Activated naive CD8-positive, alpha-beta T cell treated with anti-CD3 and anti-CD28 coated beads, Interleukin-2, amount 10 ng/mL, durations not matched to agents 7 days and 5 days (primary cell): ENCODE data around the gene TAF6L. TPM values are rescaled to one million over a fixed set of nuclear protein-coding genes. Genes with fewer than 3 reads are reported as not detected.

Source experiments
- ATAC-seq: fragments of 150-1000 bp; cut with Tn5 transposase; one replicate; pipeline ENCODE4 v1.10.0; 2021; ENCODE audit warnings: low read depth, moderate library complexity
- POLR2A ChIA-PET: fragments of 350-600 bp; sonication (Branson Sonifier 250); formaldehyde crosslinking; loops from one replicate; lab custom pipeline; 2021; ENCODE audit warnings: antibody characterized with exemption; lab: Charles Lee
- DNase-seq: peaks from one replicate; pipeline ENCODE4 v3.0.0; 2021
- H3K27ac Mint-ChIP-seq: one replicate; pipeline ENCODE4 v1.8.0; 2022; ENCODE audit warnings: mild to moderate bottlenecking, mixed read lengths
- H3K27me3 Mint-ChIP-seq: one replicate; pipeline ENCODE4 v1.8.0; 2022; ENCODE audit warnings: mild to moderate bottlenecking, moderate library complexity, mixed read lengths
- H3K36me3 Mint-ChIP-seq: one replicate; pipeline ENCODE4 v1.8.0; 2021; ENCODE audit warnings: mild to moderate bottlenecking, mixed read lengths
- H3K4me1 Mint-ChIP-seq: one replicate; pipeline ENCODE4 v1.8.0; 2021; ENCODE audit warnings: mixed read lengths
- H3K4me3 Mint-ChIP-seq: one replicate; pipeline ENCODE4 v1.8.0; 2022; ENCODE audit warnings: mild to moderate bottlenecking, moderate library complexity, mixed read lengths
- H3K9me3 Mint-ChIP-seq: one replicate; pipeline ENCODE4 v1.8.0; 2021; ENCODE audit warnings: mixed read lengths
- microRNA-seq: library from miRNA; unstranded; fragments of <30 nt; microRNA quantifications from one replicate; pipeline ENCODE4 v1.2.0, GENCODE V29; 2022
- total RNA-seq, 2 experiments: library from RNA; stranded (reverse); gene quantifications; one replicate each; pipeline ENCODE4 v1.2.3, GENCODE V29; 2021

Gene TAF6L
- total RNA-seq, 2 experiments from 2014 or later: 20.6 to 22.2 TPM

DNA sequence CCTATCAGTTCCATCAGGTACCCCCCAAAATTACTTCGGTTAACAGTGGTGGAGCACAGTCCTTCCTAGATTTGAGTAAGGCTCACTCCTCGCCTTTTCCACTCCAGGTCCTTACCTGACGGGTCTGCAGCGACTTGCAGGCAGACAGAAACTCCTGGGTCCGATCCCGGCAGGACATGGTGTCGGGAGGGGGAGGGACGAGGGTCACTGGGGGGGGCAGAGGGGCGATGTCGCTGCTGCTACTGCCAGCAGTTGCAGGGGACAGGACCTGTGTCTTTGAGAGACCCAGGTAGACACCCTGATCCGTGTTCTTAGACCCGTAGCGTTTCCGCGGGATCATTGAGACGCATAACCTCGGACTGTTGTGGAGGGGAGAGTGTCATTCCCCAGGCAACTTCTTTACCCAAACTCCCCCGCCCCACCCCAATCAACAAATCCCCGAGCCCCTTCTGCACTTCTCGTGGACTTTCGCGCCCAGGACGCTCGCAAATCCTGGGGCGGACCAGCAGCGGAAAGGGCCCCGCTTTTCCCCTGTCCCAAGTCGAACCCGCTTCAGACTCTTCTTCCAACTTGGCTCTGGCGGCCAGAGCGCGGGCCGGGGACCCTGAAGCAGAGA, 59.8 kb downstream of the TAF6L start:
- no peaks in the 10 kb centered on the region for H3K27me3 Mint-ChIP-seq
- H3K9me3 Mint-ChIP-seq: no peaks in the 10 kb centered on the region
- H3K4me1 Mint-ChIP-seq: peaks cover 23% of the 10 kb centered on the region
- H3K4me3 Mint-ChIP-seq: peak overlapping the region; percentile 99
- H3K36me3 Mint-ChIP-seq: peaks cover 17% of the 10 kb centered on the region
- POLR2A ChIA-PET: interaction anchor here (0.6 to 4.1 kb wide), 22 partner anchors 9 to 190 kb away, joined by 3 to 102 read pairs (median 7); partner anchors contain the start of genes CSKMT, HNRNPUL2, NXF1 and POLR2G
- peak overlapping the region; percentile 100 for H3K27ac Mint-ChIP-seq
- ATAC-seq (no peak), DNase-seq (peak; percentile 40)

DNA sequence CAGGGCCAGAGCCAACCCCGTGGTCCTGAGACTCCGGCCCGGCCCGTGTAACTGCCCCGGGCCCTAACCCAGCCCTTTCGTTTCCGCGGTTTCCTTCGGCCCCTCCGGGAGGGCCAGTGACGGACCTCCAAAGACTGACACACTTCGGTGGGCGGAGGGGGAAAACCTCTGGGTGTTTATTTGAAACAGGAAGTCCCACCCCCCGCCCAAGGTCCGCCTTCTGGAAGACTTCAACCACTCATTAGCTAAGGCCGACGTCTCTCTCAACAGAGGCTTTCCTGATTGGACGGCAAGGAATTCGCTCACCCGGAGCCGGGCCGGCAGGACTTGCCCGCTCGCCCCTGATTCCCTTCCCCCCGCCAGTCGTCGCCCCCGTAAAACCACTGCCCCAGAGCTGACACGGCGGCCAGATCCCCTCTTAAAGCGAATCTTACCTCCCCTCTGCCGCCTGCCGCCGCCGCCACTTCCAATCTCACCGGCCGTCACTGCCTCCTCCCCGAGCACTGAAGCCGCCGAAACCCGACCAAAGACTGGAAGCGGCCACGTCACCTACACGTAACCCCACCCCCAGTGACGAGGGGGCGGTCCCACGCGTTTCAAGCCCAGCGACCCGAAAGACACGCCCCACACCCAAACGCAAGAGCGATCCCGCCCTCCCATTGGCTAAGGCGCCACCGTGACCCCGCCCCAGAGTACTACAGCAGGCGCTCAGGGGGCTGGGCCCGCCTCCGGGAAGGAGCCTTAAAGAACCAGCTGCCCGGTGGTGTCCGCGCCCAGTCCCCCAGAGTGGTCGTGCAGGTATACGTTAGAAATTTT, 60.5 kb downstream of the TAF6L start, which contains the start of gene STX5:
STX5 (minus strand) TSS at position 532 of the 816 bp plus-strand sequence. CDS start 808 bp downstream, outside the sequence.
- Mint-ChIP-seq H3K36me3 (peaks cover 17% of the 10 kb centered on the region), H3K4me1 (peaks cover 26% of the 10 kb centered on the region), H3K27me3 (no peaks in the 10 kb centered on the region), H3K27ac (peak within 1 kb of the TSS; percentile 100), H3K9me3 (no peaks in the 10 kb centered on the region), H3K4me3 (peak within 1 kb of the TSS; percentile 99)
- POLR2A ChIA-PET: interaction anchor here (0.6 to 4.1 kb wide), 30 partner anchors 8 to 230 kb away, joined by 3 to 102 read pairs (median 5); partner anchors contain the start of genes CSKMT, HNRNPUL2, MTA2 and NXF1
- peak; percentile 99 for DNase-seq
- peak; percentile 91 for ATAC-seq

DNA sequence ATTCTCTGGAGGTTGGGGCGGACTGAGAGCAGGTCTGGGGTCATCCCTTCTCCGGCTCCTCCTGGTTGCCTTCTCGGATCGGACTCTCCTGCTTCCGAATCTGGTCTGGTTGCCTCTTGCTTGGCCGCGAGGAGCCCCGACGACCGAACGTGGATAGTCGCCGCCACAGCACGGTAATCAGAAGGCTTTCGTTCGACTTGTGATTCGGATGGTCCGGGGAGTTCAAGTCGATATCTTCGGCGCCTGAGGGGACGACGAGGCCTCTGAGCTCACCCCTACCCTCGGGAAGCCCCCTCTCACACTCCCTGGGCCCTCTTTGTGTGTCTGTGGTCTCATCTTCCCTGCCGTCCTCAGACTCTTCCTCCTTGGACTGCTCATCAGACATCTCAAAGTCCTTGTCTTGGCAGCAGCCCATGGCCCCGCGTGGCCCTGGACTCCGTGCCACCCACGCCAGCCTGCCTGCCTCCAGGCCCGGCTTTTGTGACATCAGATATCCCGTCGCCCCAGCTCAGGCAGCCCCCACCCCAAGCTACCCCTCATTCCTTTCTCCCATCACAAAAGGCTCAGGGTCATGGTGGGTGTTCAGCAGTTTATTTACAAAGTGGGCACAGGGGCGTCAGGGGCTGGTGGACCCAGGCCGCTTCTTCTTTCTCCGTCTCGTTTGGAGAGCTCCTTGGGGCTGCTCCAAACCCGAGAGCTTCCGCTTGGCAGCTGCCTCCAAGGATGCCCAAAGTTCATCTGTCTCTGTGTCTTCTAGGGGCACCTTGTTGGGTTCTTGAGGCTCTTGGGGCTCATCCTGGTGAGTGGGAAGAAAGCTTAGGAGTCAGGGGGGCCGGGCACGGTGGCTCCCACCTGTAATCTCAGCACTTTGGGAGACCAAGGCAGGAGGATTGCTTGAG, 61.4 kb downstream of the TAF6L start, which contains the start of gene TEX54:
TEX54 (minus strand) TSS at position 506 of the 899 bp plus-strand sequence.
- Mint-ChIP-seq H3K27ac (peak within 1 kb of the TSS; percentile 100), H3K9me3 (no peaks in the 10 kb centered on the region), H3K4me3 (peak within 1 kb of the TSS; percentile 99), H3K4me1 (peaks cover 28% of the 10 kb centered on the region), H3K36me3 (peaks cover 14% of the 10 kb centered on the region), H3K27me3 (no peaks in the 10 kb centered on the region)
- DNase-seq (no peak), ATAC-seq (peak; percentile 6)
- POLR2A ChIA-PET: interaction anchor here (0.7 to 4.1 kb wide), 23 partner anchors 8 to 231 kb away, joined by 3 to 102 read pairs (median 5); partner anchors contain the start of genes HNRNPUL2, MTA2, NXF1 and SLC3A2

DNA sequence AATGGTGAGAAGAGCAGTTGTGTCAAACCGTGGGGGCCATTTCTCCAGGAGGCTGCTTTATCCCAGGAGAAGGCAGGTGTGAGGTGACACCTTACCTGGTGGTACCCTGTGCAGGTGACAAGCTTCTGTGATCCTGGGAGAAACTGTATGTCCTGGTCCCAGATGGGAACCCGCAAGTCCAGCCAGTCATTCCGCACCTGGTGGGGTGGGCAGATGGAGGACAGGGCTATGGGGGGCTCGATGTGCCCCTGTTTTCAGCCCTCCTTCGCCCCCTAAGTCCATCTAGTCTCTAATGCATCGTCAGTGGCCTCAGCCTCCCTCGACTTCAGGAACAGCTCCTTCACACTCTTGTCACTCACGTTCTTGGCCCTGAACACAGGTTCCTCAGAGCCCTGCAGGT, 64.1 kb downstream of the TAF6L start:
- no peak overlapping the region for H3K4me3 Mint-ChIP-seq
- H3K4me1 Mint-ChIP-seq: peaks cover 34% of the 10 kb centered on the region

More for the DNA sequence above, 64.1 kb downstream of the TAF6L start:
- DNase-seq: no peak
- POLR2A ChIA-PET: interaction anchor here (0.6 to 1.0 kb wide), 2 partner anchors 63 to 99 kb away, joined by 3 to 4 read pairs; no protein-coding TSS in a partner anchor
- Mint-ChIP-seq H3K36me3 (peaks cover 14% of the 10 kb centered on the region), H3K27ac (no peak overlapping the region), H3K9me3 (no peaks in the 10 kb centered on the region), H3K27me3 (no peaks in the 10 kb centered on the region)
- ATAC-seq: no peak

Small RNA genes lying within 50 kb of the gene (microRNA-seq; reads per million reads assigned to microRNA genes)
- gene MIR6514 (not detected), gene MIR6748 (not detected)

Other genes with a start within 250 kb of the TAF6L start
- 100 to 1,000 TPM; 278 to 344 TPM for gene AHNAK, start 224.6 kb upstream of the TAF6L start, total RNA-seq
- gene EEF1G, start 197.5 kb upstream of the TAF6L start, total RNA-seq: 1,000 to 10,000 TPM; 1,132 to 1,152 TPM
- 10 to 100 TPM; 27.2 to 38.2 TPM for gene TUT1, start 179.9 kb upstream of the TAF6L start, total RNA-seq
- gene MTA2, start 169.5 kb upstream of the TAF6L start, total RNA-seq: 100 to 1,000 TPM; 231 to 233 TPM
- 100 to 1,000 TPM; 183 to 185 TPM for gene EML3, start 158.6 kb upstream of the TAF6L start, total RNA-seq
- gene ROM1, start 158.1 kb upstream of the TAF6L start, total RNA-seq: 1 to 10 TPM; 1.4 to 2.4 TPM
- gene B3GAT3, start 149.4 kb upstream of the TAF6L start, total RNA-seq: 10 to 100 TPM; 76.1 to 87.0 TPM
- gene GANAB, start 124.8 kb upstream of the TAF6L start, total RNA-seq: 100 to 1,000 TPM; 291 to 300 TPM
- 10 to 100 TPM; 30.1 to 30.2 TPM for gene INTS5, start 118.1 kb upstream of the TAF6L start, total RNA-seq
- gene C11orf98, start 106.2 kb upstream of the TAF6L start, total RNA-seq: 100 to 1,000 TPM in 1 of 2 experiments, 10 to 100 TPM in 1; 99.9 to 104 TPM
- gene CSKMT, start 106.1 kb upstream of the TAF6L start, total RNA-seq: 10 to 100 TPM; 23.3 to 27.3 TPM
- gene UQCC3, start 99.7 kb upstream of the TAF6L start, total RNA-seq: 1 to 10 TPM; 6.7 to 6.8 TPM
- gene LBHD1, start 99.1 kb upstream of the TAF6L start, total RNA-seq: 10 to 100 TPM; 23.5 to 23.6 TPM
- gene UBXN1, start 92.3 kb upstream of the TAF6L start, total RNA-seq: 100 to 1,000 TPM; 135 to 136 TPM
- under 1 TPM; 0.19 to 0.23 TPM for gene LRRN4CL, start 81.9 kb upstream of the TAF6L start, total RNA-seq
- 10 to 100 TPM; 29.9 to 39.4 TPM for gene BSCL2, start 64.0 kb upstream of the TAF6L start, total RNA-seq
- not detected for gene GNG3, start 63.7 kb upstream of the TAF6L start, total RNA-seq
- 10 to 100 TPM; 67.9 to 72.5 TPM for gene HNRNPUL2, start 43.9 kb upstream of the TAF6L start, total RNA-seq
- gene TTC9C, start 42.9 kb upstream of the TAF6L start, total RNA-seq: 10 to 100 TPM; 49.5 to 56.4 TPM
- 10 to 100 TPM; 14.0 to 17.1 TPM for gene ZBTB3, start 17.2 kb upstream of the TAF6L start, total RNA-seq
- gene POLR2G, start 9.8 kb upstream of the TAF6L start, total RNA-seq: 10 to 100 TPM; 79.1 to 84.6 TPM
- gene TMEM179B, start 16.0 kb downstream of the TAF6L start, total RNA-seq: 10 to 100 TPM; 48.7 to 52.2 TPM
- 10 to 100 TPM; 14.0 to 15.2 TPM for gene TMEM223, start 20.6 kb downstream of the TAF6L start, total RNA-seq
- gene NXF1, start 34.0 kb downstream of the TAF6L start, total RNA-seq: 100 to 1,000 TPM; 124 to 131 TPM
- gene STX5, start 60.7 kb downstream of the TAF6L start, total RNA-seq: 10 to 100 TPM; 43.4 to 44.3 TPM
- gene TEX54, start 61.4 kb downstream of the TAF6L start, total RNA-seq: not detected
- gene WDR74, start 68.2 kb downstream of the TAF6L start, total RNA-seq: 10 to 100 TPM; 75.2 to 78.0 TPM
- gene SLC3A2, start 109.5 kb downstream of the TAF6L start, total RNA-seq: 100 to 1,000 TPM; 222 to 228 TPM
- gene CHRM1, start 150.0 kb downstream of the TAF6L start, total RNA-seq: not detected
- gene SLC22A6, start 213.6 kb downstream of the TAF6L start, total RNA-seq: not detected
- gene SLC22A8, start 244.4 kb downstream of the TAF6L start, total RNA-seq: not detected